ENCODE results near the gene PKP3.
A peak's percentile ranks its signal among the peaks of the same experiment; 100 is the strongest.
"Not testable (repeated sequence)": the region's sequence is repeated elsewhere in the genome, so short reads cannot be mapped to it uniquely, and the experiment has no call there.

Gene PKP3

DNA sequence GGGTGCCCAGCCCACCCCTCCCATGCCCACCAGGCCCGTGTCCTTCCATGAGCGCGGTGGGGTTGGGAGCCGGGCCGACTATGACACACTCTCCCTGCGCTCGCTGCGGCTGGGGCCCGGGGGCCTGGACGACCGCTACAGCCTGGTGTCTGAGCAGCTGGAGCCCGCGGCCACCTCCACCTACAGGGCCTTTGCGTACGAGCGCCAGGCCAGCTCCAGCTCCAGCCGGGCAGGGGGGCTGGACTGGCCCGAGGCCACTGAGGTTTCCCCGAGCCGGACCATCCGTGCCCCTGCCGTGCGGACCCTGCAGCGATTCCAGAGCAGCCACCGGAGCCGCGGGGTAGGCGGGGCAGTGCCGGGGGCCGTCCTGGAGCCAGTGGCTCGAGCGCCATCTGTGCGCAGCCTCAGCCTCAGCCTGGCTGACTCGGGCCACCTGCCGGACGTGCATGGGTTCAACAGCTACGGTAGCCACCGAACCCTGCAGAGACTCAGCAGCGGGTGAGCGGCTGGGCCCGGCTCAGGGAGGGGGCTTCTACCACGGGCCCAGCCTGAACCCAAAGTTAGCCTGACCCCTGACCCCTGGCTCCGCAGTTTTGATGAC, 3.0 kb downstream of the PKP3 start:
- no peak for DNase-seq

DNA sequence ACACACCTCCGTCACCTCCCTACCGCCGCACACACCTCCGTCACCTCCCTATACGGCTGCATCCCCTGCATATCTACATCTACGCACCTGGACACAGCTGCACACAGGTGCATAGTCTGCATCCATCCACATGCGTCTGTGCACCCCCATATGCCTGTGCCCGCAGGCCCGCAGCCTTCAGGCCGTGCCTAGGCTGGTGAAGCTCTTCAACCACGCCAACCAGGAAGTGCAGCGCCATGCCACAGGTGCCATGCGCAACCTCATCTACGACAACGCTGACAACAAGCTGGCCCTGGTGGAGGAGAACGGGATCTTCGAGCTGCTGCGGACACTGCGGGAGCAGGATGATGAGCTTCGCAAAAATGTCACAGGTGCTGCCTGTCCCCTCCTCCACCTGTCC, 4.8 kb downstream of the PKP3 start:
- no peak for DNase-seq

DNA sequence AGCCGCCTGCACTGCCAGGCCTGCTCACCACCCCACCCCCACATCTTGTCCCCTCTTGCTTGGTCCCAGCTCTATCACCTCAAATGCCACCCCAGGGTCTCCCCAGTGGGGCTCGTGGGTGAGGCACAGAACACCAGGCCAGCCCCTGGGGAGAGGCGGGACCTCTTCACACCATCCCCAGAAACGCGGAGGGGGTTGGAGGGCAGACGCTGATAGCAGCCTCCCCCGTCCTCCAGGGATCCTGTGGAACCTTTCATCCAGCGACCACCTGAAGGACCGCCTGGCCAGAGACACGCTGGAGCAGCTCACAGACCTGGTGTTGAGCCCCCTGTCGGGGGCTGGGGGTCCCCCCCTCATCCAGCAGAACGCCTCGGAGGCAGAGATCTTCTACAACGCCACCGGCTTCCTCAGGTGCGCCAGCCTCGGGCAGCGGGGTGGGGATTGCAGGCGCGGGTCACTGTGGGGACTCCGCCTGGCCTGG, 5.8 kb downstream of the PKP3 start:
- DNase-seq = no peak

DNA sequence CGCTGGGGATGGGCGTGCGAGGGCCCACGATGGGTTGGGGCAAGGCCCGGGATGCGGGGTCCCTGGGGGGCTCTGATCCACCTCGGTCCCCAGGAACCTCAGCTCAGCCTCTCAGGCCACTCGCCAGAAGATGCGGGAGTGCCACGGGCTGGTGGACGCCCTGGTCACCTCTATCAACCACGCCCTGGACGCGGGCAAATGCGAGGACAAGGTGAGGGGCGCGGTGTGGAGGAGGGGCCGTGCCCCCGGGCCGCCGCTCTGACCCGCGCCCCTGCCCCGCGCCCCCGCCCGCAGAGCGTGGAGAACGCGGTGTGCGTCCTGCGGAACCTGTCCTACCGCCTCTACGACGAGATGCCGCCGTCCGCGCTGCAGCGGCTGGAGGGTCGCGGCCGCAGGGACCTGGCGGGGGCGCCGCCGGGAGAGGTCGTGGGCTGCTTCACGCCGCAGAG, 6.3 kb downstream of the PKP3 start:
- no peak for DNase-seq

DNA sequence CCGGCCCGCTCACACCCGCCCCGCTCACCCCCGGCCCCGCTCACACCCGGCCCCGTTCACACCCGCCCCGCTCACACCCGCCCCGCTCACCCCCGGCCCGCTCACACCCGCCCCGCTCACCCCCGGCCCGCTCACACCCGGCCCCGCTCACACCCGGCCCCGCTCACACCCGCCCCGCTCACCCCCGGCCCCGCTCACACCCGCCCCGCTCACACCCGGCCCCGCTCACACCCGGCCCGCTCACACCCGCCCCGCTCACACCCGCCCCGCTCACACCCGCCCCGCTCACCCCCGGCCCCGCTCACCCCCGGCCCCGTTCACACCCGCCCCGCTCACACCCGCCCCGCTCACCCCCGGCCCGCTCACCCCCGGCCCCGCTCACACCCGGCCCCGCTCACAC, 7.2 kb downstream of the PKP3 start:
- DNase-seq = not testable (repeated sequence)

DNA sequence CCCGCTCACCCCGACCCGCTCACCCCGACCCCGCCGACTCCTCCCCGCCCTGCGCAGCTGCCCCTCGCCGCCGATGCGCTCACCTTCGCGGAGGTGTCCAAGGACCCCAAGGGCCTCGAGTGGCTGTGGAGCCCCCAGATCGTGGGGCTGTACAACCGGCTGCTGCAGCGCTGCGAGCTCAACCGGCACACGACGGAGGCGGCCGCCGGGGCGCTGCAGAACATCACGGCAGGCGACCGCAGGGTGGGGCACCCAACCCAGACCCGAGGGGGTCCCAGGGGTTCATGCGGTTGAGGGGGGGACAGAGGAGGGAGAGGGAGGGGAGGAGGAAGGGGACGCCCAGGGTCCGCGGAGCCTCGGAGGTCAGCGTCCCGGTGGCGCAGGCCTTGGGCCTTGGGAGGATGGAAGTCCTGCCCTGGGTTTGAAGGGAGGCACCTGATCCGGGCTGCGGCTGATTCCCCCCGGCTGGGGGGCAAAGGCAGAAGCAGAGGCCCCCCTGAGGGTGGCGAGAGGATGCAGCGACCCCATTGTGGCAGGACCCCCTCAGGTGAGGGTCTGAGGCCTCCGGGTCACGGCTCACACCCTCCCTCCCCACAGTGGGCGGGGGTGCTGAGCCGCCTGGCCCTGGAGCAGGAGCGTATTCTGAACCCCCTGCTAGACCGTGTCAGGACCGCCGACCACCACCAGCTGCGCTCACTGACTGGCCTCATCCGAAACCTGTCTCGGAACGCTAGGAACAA, 9.2 kb downstream of the PKP3 start:
- no peak for DNase-seq

DNA sequence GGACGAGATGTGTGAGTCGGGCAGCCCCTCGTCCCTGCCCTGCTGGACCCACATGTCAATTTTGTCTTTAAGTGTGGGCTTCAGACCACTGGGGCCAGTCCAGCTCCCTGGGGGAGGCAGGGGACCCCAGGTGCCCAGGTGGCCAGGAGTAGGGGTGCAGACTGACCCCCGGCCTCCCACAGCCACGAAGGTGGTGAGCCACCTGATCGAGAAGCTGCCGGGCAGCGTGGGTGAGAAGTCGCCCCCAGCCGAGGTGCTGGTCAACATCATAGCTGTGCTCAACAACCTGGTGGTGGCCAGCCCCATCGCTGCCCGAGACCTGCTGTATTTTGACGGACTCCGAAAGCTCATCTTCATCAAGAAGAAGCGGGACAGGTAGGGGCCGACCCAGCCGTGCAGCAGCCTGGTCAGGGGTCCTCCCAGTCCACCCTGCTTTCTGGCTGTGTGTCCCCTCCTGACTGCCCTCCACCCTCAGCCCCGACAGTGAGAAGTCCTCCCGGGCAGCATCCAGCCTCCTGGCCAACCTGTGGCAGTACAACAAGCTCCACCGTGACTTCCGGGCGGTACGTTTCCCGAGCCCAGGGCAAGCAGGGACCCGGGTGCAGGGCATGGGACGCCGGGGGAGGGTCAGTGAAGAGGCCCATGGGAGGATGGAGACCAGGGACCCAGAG, 9.9 kb downstream of the PKP3 start:
- no peak for DNase-seq

DNA sequence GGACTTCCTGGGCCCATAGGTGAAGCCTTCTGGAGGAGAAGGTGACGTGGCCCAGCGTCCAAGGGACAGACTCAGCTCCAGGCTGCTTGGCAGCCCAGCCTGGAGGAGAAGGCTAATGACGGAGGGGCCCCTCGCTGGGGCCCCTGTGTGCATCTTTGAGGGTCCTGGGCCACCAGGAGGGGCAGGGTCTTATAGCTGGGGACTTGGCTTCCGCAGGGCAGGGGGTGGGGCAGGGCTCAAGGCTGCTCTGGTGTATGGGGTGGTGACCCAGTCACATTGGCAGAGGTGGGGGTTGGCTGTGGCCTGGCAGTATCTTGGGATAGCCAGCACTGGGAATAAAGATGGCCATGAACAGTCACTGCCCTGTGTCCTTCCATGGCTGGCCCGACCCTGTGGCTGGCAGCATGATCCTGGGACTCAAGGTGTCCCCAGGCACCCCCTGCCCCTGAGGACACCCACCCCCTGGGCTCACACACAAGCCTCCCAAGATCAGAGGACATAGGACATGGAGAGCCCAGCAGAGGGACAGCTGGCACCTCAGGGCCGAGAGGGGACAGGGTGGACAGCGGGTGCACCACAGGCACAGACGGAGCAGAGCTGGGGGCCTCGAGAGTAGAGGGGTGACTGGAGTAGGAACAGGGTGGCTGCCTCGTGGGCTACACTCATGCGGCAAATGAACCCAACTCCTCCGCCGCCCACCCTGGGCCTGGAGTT, 10.7 kb downstream of the PKP3 start:
- no peak for DNase-seq

DNA sequence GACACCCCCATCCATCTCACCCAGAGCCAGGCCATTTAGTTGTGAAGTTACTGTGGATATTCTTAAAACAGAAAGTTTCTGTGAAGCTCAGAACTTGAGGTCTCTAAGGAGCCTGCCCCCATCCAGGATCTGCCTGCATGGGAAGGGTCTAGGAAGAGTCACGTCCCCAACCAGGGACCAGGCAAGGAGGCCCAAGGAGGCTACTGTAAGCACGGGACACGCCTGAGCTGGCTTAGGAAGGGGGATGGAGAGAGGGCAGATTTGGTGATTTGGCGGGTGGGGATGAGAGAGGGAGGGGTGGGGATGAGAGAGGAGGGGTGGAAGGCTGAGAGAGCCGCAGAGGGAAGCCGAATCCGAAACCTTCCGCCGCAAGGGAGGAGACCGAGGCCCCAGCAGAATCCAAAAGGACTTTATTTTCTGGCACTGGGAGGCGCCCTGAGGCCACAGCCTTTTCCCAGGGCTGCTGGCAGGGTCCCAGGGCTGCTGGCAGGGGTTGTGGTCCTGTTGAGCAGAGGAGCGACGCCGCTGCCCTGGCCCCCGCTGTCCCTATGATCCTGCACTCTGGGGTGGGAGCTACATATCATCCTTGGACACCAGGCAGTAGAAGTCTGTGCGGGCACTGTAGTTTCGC, 11.4 kb downstream of the PKP3 start:
- no peak for DNase-seq

DNA sequence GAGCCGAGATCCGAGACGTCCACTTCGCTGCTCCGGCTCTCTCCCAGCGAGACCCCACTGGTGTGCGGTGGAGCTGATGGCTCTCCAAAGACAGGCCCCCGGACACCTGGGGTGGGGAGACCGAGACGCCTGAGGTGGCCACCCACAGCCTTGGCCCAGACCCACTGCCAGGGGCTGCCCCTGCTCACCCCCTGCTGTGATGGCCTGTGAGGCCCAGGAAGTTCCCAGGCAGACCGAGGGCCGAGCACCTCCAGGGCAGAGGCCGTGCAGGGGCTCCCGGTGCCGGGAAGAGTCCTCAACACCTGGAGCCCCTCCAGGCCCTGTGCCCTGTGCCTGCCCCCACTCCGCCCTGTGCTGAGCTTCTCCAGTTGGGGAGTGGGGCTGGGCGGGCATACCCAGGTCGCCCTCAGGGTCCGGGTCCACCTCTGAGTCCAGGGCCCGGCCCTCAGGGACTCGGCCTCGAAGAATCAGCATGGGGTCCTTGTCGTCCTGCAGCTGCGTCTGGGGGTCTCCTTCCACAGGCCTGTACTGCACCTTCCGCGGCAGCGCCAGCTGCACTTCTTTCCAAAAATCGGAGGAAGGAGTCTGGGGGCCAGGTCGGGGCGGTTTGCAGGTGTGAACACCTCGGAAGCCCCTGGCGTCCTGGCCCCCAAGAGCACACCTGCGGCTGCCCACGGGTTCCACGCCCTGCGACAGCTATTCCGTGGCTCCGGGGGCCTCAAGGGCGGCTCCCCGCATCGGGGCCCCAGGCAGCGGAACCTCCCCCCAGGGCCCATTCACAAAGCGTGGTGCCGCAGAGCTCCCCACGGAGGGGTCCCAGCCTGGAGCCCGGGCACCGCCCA, 12.2 kb downstream of the PKP3 start:
- DNase-seq = no peak

DNA sequence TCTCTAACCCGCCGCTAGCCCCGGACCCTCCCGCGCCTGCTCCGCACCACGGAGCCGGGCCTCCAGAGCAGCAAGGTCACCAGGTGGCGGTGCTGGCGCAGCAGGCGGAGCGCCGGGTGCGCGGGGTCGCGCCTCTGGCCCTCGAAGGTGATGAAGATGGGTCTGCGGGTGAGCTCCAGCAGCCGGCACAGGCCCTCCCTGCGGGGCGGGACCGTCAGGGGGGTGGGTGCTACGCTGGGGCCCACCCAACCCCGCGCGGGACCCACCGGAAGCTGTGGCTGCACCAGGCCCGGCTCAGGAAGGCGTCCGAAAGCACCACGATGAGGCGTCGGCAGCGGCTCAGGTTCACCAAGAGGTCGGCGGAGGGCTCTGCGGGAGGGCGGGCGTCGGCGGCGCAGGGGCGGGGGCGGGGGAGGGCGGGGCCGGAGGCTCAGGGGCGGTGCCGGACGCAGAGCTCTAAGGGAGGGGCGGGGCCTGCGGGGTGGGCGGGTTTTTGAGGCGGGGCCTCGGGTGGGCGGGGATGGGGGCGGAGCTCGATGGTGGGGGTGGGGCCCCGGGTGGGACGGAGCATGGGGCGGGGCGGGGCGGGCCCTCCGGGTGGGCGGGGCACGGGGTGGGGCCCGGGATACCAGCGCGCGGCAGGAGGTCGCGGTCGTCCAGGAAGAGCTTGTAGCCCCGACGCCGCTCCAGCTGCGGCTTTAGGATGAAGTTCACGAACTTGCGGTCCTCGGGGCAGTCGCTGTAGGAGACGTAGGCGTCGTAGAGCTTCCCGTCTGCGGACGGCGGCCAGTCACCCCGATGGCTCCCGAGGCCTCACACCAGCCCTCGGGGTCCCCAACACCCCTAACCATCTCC, 13.0 kb downstream of the PKP3 start:
- peak; percentile 90 for DNase-seq

DNA sequence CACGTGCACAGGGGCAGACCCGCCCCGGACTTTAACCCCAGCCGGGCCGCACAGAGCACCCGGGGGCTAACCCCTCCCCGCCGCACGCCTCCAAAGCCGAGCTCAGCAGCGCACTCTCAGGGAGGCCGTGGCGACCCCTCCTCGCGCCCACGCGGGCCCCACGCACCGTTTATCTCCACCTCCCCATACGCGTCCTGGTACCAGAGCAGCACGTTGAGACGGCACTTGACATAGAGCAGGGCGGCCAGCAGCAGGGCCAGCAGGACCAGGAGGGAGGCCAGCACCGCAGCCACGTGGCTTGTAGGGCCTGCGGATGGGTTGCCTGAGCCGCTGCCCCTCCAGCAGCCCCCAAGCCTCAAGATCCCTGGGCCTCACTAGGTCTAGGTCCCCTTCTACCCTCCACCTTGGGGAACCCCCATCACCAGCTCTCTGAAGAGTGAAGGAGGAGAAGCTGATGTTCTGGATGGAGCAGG, 13.7 kb downstream of the PKP3 start:
- no peak for DNase-seq

DNA sequence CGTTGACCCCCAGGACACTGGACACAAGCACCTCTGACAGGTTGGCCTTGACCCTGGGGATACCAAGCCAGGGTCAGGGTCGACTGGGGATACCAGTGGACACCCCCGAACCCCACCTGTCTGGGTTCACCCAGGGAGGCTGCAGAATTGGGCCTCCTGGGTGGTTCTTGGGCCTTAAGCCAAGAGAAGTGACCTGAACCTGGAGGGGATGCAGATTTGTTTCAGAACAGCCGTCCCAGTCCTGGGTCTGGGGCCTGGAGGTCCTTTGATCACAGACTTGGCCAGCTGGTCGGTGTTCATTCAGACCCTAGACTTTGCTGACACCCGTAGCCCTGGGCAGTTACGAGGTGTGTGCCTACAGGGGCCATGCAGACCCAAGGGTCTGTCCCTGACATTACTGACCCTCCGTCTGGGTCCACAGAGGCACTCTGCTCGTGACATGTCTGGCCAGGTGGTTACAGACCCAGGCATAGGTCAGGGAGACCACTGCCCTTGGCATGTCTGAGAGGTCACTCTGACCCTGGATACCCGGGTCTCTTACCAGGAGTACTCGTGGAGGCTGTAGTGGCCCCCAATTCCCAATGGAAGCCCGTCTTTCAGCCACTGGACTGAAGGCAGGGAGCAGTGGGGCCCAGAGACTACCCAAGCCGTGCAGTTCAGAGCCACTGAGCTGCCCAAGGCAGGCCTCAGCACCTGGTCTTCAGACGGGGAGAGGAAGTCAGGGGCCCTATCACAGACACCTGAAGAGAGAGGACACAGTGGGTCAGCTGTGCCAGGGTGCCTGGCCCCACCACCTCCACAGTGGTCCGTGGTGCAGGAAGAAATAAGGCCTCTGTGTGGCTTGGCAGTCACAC, 14.4 kb downstream of the PKP3 start:
- DNase-seq = no peak

DNA sequence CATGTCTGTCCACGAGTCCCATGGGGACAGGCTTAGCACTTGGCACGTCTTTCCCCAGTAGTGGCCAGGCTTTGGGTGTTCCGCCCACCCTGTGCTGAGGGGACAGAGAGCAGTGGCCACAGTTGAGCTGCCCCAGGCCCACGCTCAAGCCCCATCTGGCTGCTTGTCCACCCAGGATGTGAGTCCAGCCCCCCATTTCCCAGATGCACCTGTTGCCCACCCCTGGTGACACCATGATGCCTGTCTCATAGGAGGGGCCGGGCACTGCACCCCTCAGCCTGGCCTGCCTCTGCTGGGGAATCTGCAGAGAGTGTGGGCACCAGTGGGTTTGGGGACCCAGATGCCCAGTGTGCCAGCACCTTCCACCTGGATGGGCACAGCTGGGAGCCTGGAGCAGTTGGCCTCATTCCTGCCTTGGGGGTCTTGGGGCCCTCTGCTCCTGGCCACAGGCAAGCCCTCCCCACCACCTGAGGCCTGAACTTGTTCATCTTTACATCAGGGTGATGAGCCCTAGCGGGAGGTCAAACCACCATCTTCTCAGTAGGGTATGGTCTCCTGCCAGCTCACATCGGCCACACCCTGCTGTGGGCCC, 15.1 kb downstream of the PKP3 start:
- no peak for DNase-seq

DNA sequence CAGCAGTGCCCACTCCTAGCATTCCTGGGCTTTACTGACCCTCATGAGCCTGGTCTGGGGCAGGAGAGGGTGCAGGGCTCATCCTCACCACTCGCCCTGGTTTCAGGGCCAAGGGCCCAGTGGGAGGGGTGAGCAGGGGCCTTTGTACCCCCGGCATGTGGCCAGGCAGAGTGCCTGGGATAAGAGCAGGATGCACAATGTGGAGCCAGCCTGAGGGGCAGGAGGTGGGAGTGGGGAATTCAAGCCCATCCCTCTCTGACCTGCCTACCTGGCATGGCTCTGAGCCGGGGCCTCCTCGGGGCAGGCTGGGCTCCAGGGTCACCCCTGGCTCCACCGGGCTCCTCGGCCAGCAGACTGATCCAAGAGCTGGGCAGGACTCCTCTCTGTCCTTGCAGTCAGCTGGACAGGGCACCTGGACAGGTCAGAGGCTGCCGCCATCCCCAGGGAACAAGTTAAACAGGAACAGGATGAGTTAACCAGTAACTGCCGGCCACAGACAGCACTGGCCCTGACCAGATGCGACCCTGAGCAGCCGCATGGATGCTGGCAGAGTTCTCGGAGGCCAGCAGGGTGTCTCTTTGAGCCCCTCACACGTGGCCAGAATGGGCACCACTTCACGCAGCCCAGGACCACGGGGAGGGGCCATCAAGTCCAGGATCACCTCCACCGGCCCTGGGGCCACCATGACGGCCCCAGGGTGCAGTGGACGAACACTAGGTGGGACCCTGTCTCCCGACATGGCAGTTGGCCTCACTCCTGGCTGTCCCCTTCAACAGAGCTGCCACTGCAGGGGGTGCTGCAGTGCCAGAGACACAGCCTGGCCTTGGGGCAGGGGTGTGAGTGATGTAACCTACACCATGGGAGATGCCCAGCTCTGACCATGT, 15.8 kb downstream of the PKP3 start:
- no peak for DNase-seq

DNA sequence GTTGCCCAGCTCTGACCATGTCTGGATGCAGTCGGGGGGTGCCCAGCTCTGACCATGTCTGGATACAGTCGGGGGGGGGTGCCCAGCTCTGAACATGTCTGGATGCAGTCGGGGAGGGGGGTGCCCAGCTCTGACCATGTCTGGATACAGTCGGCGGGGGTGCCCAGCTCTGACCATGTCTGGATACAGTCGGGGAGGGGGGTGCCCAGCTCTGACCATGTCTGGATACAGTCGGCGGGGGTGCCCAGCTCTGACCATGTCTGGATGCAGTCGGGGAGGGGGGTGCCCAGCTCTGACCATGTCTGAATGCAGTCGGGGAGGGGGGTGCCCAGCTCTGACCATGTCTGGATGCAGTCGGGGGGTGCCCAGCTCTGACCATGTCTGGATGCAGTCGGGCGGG, 16.7 kb downstream of the PKP3 start:
- DNase-seq = not testable (repeated sequence)

DNA sequence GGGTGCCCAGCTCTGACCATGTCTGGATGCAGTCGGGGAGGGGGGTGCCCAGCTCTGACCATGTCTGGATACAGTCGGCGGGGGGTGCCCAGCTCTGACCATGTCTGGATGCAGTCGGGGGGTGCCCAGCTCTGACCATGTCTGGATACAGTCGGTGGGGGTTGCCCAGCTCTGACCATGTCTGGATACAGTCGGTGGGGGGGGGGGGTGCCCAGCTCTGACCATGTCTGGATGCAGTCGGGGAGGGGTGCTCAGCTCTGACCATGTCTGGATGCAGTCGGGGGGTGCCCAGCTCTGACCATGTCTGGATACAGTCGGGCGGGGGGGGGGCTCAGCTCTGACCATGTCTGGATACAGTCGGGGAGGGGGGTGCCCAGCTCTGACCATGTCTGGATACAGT, 17.5 kb downstream of the PKP3 start:
- not testable (repeated sequence) for DNase-seq

DNA sequence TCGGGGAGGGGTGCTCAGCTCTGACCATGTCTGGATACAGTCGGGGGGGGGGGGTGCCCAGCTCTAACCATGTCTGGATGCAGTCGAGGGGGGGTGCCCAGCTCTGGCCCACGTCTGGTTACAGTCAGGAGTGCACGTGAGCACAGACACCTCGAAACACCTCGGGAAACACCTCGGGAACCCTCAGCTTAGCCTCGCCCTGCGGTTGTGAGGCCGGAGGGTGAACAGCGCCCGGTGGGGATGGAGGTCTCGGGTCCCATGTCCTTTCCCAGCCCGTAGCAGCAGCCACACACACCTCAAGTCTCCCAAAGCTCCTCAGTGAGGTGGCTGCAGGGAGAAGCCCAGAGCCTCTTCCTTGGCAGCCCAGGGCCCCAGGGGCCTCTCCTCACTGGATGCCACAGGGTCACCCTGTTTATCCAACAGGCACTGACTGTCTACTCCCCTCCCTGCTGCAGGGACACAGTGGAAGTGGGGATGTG, 18.7 kb downstream of the PKP3 start:
- DNase-seq = no peak
